HL-60 (cell line): ENCODE measurements around the gene ELFN2.

Experiments used
- DNase-seq, 2 experiments: peaks; one replicate each; pipeline ENCODE4 v3.0.0-alpha.2; 2010 to 2020; ENCODE audit warnings: low read depth in 1 of 2, low spot score in 1 of 2
- H3K27ac ChIP-seq: fragments of 250-450 bp; sonication (Bioruptor Pico); replicated peaks from 2 replicates; pipeline ENCODE4 v1.5.1; 2020; ENCODE audit warnings: mild to moderate bottlenecking, moderate library complexity
- H3K27me3 ChIP-seq: fragments of 250-450 bp; sonication (Bioruptor Pico); 2 replicates; pipeline ENCODE4 v1.5.1; 2021; ENCODE audit warnings: mild to moderate bottlenecking, moderate library complexity; ENCODE audit not compliant: insufficient read depth, poor library complexity, severe bottlenecking
- H3K4me3 ChIP-seq: replicated peaks from 2 replicates; pipeline ENCODE4 v1.5.1; 2011; ENCODE audit warnings: mild to moderate bottlenecking, control low read depth, low read length; ENCODE audit not compliant: insufficient read depth
- CTCF ChIP-seq: IDR thresholded peaks from one replicate; pipeline ENCODE4 v1.5.1; 2011; ENCODE audit warnings: low read length, control low read depth, inconsistent platforms; ENCODE audit not compliant: insufficient read depth
- GABPA ChIP-seq: IDR thresholded peaks from 2 replicates; pipeline ENCODE4 v1.6.1; 2012; ENCODE audit warnings: low read depth
- POLR2AphosphoS5 ChIP-seq: IDR thresholded peaks from 2 replicates; pipeline ENCODE4 v1.6.1; 2012; ENCODE audit warnings: low read depth
- SPI1 ChIP-seq: IDR thresholded peaks from 2 replicates; pipeline ENCODE4 v1.6.1; 2012; ENCODE audit warnings: low read depth, mild to moderate bottlenecking, borderline replicate concordance
- TF ChIP-seq, protein P1 (sequence below): IDR thresholded peaks from 2 replicates; pipeline ENCODE4 v1.6.1; 2012; ENCODE audit warnings: low read depth; ENCODE audit not compliant: insufficient replicate concordance

Gene ELFN2

GRCh38 chr22:37393746-37394145 lies 33.5 kb downstream of the ELFN2 start:
- H3K27me3 ChIP-seq: peaks cover 8% of the 10 kb centered on the region
- no peak overlapping the region for H3K27ac ChIP-seq
- no peak overlapping the region for H3K4me3 ChIP-seq
- TF ChIP-seq POLR2AphosphoS5: no peak
- TF ChIP-seq, protein P1, sequence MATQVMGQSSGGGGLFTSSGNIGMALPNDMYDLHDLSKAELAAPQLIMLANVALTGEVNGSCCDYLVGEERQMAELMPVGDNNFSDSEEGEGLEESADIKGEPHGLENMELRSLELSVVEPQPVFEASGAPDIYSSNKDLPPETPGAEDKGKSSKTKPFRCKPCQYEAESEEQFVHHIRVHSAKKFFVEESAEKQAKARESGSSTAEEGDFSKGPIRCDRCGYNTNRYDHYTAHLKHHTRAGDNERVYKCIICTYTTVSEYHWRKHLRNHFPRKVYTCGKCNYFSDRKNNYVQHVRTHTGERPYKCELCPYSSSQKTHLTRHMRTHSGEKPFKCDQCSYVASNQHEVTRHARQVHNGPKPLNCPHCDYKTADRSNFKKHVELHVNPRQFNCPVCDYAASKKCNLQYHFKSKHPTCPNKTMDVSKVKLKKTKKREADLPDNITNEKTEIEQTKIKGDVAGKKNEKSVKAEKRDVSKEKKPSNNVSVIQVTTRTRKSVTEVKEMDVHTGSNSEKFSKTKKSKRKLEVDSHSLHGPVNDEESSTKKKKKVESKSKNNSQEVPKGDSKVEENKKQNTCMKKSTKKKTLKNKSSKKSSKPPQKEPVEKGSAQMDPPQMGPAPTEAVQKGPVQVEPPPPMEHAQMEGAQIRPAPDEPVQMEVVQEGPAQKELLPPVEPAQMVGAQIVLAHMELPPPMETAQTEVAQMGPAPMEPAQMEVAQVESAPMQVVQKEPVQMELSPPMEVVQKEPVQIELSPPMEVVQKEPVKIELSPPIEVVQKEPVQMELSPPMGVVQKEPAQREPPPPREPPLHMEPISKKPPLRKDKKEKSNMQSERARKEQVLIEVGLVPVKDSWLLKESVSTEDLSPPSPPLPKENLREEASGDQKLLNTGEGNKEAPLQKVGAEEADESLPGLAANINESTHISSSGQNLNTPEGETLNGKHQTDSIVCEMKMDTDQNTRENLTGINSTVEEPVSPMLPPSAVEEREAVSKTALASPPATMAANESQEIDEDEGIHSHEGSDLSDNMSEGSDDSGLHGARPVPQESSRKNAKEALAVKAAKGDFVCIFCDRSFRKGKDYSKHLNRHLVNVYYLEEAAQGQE: no peak
- TF ChIP-seq GABPA: no peak
- TF ChIP-seq SPI1: no peak
- TF ChIP-seq CTCF: no peak
- no peak for DNase-seq

DNA sequence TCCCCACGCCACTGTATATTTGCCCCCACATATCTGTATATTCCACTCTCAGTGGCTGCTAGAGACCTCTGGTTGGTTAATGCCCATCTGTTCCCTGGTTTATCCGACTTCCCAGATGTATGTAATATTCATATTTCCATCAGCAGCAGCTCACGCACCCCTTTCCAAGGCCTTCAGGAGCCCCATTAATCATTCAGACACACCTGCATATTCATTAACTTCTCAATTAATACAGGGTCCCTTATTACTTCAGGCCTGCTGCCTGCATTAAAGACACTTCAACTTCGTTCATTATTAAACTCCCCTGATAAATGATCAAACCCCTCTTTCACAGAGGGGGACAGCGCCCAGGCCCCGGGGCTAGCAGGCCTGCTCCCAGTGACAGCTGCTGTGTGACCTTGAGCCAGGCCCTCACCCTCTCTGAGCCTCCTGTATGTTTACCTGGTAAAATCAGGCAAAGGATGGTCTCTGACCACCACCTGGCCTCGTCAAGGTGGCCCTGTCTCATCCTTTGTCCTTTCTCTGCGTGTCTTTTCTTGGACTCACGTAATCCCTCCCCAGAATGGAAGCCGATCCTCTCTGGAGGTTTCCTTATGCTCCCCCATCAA lies 34.5 kb downstream of the ELFN2 start:
- Histone ChIP-seq H3K27me3 (peaks cover 13% of the 10 kb centered on the region), H3K27ac (no peak overlapping the region), H3K4me3 (no peak overlapping the region)
- no peak for TF ChIP-seq SPI1
- TF ChIP-seq CTCF: no peak
- TF ChIP-seq POLR2AphosphoS5: no peak
- TF ChIP-seq, protein P1: no peak
- no peak for TF ChIP-seq GABPA
- no peak for DNase-seq

DNA sequence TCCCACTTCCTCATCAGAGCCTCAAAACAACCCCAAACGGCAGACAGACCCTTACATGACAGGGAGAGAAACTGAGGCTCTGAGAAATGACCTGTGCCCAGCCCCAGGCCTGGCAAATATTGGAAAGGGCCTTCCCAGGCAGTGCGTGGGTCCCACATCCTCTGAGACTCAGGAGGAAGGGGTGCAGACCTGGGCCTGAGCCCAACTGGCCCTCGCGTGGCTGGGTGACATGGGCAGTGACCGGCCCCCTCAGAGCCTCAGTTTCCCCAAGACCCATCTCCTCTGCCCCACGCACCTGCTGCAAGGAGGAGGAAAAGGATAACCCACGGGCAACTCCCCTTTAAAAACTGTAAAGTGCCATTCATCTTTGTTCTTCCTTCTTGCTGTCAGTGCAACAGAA lies 35.6 kb downstream of the ELFN2 start:
- no peak for DNase-seq
- H3K27me3 ChIP-seq: peaks cover 17% of the 10 kb centered on the region
- no peak for TF ChIP-seq GABPA
- no peak for TF ChIP-seq POLR2AphosphoS5
- TF ChIP-seq, protein P1: no peak
- no peak for TF ChIP-seq CTCF
- TF ChIP-seq SPI1: no peak
- no peak overlapping the region for H3K27ac ChIP-seq
- no peak overlapping the region for H3K4me3 ChIP-seq
